Neural cell (in vitro differentiated cells): ENCODE data around the gene CLN6.

Source experiments
- POLR2AphosphoS5 ChIP-seq: IDR thresholded peaks from 2 replicates; pipeline ENCODE4 v1.6.1; 2012
- TF ChIP-seq, protein P1 (sequence below): fragments of 450-650 bp; IDR thresholded peaks from 2 replicates; pipeline ENCODE4 v1.5.1; 2014; ENCODE audit warnings: antibody characterized with exemption, mild to moderate bottlenecking, moderate library complexity; ENCODE audit not compliant: poor library complexity, severe bottlenecking

DNA sequence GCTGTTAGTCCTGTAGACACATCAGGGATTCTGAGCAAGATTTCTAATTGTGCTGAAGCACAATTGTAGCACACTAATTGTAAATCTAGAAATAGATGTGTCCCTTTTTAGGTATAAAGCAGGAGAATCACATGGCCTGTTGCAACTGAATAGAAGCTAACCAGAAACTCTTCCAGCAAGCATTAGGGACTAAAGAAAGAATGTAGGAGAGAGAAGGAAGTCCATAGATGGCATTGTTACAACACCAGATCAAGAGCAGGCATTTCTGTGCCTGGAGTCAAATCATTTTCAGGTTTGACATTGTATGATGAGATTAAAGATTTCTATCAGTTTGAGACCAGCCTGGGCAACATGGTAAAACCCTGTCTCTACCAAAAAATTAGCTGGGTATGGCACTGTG lies 51.8 kb downstream of the CLN6 start:
- TF ChIP-seq, protein P1, sequence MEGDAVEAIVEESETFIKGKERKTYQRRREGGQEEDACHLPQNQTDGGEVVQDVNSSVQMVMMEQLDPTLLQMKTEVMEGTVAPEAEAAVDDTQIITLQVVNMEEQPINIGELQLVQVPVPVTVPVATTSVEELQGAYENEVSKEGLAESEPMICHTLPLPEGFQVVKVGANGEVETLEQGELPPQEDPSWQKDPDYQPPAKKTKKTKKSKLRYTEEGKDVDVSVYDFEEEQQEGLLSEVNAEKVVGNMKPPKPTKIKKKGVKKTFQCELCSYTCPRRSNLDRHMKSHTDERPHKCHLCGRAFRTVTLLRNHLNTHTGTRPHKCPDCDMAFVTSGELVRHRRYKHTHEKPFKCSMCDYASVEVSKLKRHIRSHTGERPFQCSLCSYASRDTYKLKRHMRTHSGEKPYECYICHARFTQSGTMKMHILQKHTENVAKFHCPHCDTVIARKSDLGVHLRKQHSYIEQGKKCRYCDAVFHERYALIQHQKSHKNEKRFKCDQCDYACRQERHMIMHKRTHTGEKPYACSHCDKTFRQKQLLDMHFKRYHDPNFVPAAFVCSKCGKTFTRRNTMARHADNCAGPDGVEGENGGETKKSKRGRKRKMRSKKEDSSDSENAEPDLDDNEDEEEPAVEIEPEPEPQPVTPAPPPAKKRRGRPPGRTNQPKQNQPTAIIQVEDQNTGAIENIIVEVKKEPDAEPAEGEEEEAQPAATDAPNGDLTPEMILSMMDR = no peak
- no peak for TF ChIP-seq POLR2AphosphoS5
